GM18499 (cell line): ENCODE results near the gene LATS2.

Experiments
- ATAC-seq: cut with Tn5 transposase; IDR thresholded peaks from one replicate; pipeline ENCODE4 v1.9.1; 2021; ENCODE audit warnings: moderate number of reproducible peaks; ENCODE audit not compliant: insufficient read depth, unreplicated experiment

The LATS2 gene

DNA sequence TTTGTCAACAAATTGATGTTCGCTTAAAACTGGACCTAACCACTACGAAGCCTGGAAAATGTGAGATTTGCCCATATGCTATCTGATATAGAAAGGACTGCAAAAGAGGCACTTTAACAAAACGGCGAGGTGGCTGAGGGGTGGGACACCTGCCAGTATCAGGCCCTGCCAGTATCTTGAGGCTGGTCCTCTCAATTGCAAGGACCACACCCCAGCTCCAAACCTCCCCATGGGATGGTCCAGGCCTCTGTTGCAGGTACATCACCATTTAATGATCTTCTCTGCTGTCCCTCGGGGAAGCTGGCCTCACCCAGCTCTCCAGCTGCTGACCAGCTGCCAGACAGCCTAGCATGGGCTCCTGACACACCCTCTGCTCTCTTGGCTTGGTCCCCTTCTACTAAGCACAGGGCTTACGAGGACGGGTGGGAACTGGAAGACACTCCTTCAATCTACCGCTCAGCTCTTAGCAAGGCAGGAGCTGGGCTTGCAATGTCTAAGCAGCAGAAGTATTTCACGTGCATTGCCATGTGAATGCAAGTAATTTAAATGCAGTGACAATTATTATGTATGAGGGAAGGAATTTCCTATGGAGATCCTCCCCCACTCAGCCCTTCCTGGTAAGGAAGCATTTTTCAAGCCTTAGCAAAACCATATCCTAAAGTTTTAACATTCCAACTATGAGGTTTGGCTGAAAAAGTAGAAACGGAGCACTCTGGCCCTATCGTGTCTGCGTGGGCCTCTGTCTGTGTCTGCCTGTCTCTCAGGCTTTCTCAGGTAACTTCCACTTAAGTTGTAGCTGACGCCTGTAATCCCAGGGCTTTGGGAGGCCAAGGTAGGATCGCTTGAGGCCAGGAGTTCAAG is 63.9 kb downstream of the LATS2 start:
- ATAC-seq: no peak

DNA sequence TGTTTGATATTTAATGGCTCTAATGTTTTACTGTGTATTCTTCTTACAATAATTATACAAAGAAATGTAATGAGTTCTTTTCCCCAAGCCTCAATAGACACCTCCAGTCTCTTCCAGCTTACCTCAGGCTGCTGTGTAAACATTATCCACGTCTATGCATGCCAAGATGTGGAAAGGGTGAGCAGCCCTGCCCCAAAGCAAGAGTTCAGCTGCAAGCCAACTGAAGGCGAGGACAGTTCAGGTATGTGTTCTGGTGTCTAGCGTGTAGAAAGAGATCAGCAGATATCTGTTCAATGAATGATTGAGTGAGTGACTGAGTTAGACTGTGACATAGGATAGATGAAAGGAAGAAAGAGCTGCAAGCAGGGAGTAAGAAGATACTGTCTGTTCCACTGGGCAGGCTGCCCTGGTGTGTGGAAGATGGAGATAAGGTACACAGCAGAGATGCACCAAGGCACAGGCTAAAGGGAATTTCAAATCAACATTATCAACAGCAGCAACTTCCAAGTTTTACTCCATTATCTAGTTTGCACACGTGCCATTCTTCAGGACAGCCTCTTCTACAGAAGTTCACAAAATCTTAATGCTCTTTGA is 66.0 kb downstream of the LATS2 start:
- no peak for ATAC-seq

DNA sequence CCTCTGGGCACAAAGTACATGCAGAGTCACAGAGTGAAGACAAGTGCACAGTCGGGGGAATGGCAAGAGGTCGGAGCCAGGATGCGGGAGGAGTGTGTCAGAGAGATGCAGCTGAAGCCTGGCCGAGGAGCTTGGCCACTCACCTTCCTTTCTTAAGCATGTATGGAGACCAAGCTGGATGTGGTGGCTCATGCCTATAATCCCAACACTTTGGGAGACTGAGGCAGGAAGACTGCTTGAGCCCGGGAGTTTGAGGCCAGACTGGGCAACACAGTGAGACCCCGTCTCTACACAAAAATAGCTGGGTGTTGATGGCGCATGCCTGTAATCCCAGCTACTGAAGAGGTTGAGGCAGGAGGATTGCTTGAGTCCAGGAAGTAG is 67.0 kb downstream of the LATS2 start:
- no peak for ATAC-seq

DNA sequence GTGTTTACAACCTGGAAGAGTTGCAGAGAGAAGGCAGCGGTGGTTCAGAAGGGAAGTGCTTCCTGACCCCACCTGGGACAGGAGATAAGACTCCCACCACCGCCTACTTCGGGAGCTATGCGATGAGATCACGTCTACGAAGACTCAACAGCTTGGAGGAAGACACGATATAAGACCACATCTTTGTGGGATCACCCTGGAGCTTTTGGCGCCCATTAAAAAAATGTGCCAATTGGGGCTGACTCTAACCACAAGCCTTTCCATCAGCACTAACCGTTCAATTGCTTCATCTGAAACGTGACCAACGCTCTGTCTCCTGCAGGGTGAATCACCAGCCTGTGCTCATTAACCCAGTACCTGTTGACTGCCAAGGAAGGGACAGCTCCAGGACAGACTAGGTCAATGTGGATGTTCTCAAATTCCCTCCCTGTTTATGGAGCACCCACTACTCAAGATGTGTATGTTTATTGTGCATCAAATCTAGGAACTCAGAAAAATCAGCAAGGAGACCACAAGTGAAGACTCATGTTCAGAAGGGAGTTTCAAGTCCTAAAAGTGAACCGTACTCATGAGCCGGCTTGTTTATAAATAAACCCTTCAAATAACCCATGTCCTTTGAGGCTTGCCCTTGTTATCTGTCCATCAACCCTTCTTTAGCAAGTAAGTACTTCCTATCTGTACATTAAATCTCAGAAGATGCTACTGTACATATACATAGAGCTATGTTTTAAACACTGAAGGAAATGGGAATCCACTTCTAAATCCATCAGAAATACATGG is 67.5 kb downstream of the LATS2 start:
- no peak for ATAC-seq

DNA sequence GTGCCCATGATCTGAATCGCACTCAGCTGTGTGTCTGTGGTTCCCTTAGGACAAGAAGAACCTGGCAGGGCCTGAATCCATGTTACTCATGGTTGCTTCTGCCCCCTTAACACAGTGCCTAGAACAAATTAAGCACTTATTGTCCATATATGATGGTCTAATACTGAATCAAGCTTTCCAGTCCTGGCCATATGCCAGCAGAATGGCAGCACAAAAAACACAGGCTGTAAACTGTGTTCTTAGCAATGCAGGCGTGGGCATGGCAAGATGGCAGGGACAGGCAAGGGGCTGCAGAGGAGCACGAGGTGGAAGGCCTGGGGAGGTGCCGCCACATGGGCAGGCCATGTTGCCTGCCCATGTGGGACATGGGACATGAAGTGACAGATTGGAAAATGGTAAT is 68.2 kb downstream of the LATS2 start:
- no peak for ATAC-seq

GRCh38 chr13:20991741-20992520 is 69.5 kb downstream of the LATS2 start:
- no peak for ATAC-seq

DNA sequence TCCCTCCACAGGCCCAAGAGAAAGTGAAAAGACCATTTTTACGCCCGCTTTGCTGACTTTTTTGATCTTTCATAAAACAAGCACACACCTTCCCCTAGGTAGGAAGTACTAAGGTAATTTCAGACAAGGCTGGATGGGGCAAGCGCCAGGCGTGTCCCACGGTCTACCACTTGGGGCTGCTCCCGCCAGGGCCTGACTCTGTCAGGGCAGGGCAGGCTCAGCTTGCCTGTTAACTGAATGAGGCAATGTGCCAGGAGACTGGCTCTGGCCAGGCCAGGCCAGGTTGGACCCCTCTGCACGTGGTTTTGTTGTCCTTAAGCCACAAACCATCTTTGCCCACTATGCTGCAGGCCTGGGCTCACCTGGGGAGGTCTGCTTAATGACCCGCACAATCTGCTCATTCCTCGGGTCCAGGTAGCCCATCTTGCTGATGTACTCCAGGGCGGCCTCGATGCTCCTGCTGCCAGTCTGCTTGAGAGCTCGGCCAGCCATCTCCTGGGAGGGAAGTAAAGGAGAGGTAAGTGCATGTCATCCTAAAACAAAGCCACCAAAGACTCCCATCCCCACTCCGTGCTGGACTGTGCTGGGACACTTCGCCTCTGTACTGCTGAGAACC is 70.4 kb downstream of the LATS2 start:
- ATAC-seq: no peak

- ATAC-seq: no peak
Observed at GRCh38 chr13:20989656-20990321, 71.6 kb downstream of the LATS2 start.

DNA sequence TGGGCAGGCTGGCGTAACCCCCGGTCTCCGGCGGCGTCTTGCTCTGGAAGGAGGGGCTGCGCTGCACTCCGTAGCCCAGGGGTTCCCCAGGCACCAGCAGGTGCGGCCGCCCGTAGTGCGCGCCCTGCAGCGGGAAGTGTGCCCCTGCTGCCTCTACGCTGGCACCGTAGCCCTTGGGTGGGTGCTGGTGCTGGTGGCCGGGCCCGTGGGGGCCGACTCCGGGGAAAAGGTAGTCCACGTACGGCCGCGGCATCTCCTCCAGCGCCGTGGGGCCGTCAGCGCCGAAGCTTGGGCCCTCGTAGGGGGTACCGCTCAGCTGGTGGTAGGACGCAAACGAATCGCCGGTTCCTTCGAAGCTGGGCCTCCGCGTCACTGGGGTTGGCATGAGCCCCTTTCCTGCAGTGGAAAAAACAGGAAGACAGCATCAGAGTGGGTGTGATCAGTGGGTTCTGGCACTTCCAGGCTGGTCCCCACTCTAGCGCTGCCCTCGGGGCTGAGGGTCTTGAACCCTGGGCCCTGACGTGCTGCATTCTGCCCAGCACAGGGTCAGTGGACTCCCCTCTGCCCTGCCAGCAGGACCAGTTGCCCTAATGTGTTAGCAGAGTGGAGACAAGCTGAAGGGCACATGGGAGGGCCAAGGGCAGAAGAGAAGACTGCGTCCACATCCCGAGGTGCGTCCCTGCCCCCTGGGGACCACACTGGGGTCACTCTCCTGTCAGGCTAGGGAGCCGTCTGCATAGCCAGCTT is 72.3 kb downstream of the LATS2 start:
- ATAC-seq: no peak

DNA sequence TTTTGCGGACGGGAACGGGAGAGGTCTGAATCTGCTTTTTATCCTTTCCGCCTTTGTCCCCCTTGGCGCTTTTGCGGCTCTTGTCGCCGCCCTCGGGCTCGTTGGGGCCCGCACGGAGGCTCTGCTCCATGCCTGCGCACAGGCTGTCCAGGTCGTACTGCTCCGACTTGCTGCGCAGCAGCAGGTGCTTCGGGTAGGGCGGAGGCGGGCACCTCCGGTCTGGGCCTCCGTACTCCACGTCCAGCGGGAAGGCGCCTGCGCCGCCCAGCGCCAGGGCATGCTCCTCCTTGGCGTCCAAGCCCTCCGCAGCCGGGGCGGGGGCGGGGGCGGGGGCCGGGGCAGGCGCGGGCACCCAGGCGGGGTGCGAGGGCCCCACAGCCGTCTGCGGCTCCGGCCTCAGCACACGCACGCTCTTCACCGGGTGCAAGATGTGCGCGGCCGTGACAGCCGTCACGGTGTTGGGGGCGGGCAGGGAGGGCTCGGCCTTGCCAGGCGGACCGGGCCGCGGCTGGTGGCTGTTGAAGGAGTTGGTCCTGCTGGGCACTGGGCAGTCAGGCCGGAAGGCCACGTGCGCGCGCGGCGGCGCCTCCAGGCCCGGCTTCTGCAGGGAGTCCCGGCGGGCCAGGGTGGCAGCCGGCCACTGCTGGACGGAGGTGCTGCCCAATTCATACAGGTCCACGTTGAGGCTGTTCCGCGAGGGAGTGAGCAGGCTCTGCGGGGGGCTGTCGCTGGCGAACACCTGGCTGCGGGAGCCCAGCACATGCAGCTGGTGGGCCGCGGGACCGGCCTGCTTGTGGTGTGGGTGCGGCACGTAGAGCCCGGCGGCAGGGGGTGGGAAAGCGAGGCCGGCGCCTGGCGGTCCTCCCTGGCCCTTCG is 73.1 kb downstream of the LATS2 start:
- ATAC-seq: no peak

- ATAC-seq: no peak
Observed at GRCh38 chr13:20987599-20987998, 73.8 kb downstream of the LATS2 start.

DNA sequence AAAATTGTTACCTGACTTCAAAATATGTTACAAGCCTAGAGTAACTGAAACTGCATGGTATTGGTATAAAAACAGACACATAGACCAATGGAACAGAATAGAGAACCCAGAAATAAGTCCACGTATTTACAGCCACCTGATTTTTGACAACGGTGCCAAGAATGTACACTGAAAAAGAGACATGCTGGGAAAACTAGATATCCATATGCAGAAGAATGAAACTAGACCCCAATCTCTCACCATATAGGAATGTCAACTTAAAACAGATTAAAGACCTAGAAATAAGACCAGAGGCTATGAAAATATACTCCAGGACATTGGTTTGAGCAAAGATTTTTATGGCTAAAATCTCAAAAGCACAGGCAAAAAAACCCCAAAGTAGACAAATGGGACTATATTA is 76.5 kb downstream of the LATS2 start:
- no peak for ATAC-seq

DNA sequence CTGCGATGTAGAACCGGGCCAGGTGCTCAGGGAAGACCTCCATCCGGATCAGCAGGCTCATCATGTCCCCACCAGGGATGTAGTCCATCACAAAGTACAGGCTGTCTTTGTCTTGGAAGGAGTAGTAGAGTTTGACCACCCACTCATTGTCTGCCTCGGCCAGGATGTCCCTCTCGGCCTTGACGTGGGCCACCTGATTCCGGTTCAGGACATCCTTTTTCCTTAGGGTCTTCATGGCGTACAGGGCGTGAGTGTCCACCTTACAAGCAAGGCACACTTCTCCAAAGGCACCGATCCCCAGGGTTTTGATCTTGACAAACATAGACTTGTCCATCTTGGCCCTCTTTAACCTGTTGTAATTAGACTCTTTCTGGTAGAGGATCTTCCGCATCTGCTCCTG is 78.0 kb downstream of the LATS2 start:
- ATAC-seq: no peak

DNA sequence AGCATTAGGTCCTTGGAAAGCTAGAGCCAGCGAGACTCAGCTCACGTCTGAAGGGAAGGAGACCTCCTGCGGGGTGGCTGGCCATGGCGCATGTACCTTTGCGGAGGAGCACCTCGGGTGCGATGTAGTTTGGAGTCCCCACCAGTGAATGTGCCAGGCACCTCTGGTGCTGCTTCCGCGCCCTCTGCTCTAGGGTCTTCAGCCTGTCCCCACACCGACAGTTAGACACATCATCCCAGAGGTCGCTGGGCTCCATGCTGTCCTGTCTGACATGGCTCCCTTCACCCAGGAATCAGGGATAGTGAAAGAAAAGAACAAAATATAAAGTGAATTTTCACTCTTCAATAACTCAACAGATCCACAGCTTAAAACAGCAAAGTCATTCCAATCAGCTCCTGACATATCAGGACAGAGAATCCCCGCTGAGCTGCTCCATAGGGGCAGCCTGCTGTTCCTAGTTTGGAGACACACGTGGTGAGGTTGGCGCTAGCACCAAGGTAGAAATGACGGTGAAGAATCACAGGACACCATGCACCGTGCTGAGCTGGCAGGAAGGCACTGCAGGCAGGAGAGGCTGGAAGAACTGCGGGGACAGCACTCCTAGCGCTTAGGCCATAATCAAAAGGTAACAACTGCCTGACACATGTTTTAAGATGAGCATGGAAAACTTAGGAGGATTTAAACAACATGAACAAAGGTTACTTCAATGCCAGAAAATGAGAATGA is 79.9 kb downstream of the LATS2 start:
- no peak for ATAC-seq

DNA sequence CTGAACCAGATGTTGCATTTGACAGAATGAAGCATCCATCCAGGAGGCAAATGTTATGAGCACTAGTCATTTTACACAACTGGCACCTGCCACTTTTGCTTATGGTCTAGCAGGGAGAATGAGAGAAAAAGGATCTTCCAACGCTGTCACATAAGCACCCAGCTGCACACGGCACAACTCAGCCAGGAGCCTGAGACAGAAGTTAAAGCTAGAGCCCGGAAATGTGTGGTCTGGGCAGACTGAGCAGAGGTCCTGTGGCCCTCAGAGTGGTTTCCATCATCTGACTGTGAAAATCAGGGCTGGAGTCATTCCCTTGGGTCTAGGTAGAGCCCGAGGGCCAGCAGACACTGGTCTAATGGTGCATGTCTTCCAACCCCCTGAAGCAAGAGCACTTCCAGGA is 80.5 kb downstream of the LATS2 start:
- ATAC-seq: no peak

GRCh38 chr13:20980430-20980829 is 81.0 kb downstream of the LATS2 start:
- no peak for ATAC-seq

GRCh38 chr13:20977394-20977793 is 84.0 kb downstream of the LATS2 start:
- no peak for ATAC-seq
